GM18517 (cell line): Measurements from ENCODE around the gene SHROOM3.
"Not testable (repeated sequence)": the region's sequence is repeated elsewhere in the genome, so short reads cannot be mapped to it uniquely, and the experiment has no call there.

Source experiments
- ATAC-seq: cut with Tn5 transposase; IDR thresholded peaks from one replicate; pipeline ENCODE4 v1.9.1; 2021; ENCODE audit warnings: mild to moderate bottlenecking, moderate library complexity; ENCODE audit not compliant: unreplicated experiment

SHROOM3 gene

GRCh38 chr4:76434901-76435527 lies at the start of gene SHROOM3:
TSS of gene SHROOM3 (plus strand) at chr4:76435229. CDS start at chr4:76436053, 824 bp downstream.
- no peak for ATAC-seq

GRCh38 chr4:76385974-76386373 lies 49.1 kb upstream of the SHROOM3 start:
- ATAC-seq: no peak

GRCh38 chr4:76386566-76387305 lies 48.3 kb upstream of the SHROOM3 start:
- ATAC-seq: no peak

- ATAC-seq: no peak
Measured at GRCh38 chr4:76388160-76388908, 46.7 kb upstream of the SHROOM3 start.

GRCh38 chr4:76401654-76402053 lies 33.4 kb upstream of the SHROOM3 start:
- no peak for ATAC-seq

GRCh38 chr4:76406081-76406480 lies 28.9 kb upstream of the SHROOM3 start:
- ATAC-seq: no peak

- no peak for ATAC-seq
Measured at GRCh38 chr4:76407440-76408119, 27.4 kb upstream of the SHROOM3 start.

- no peak for ATAC-seq
Measured at GRCh38 chr4:76410636-76411035, 24.4 kb upstream of the SHROOM3 start.

GRCh38 chr4:76420188-76420761 lies 14.8 kb upstream of the SHROOM3 start:
- ATAC-seq: no peak

GRCh38 chr4:76420762-76421581 lies 14.1 kb upstream of the SHROOM3 start, which contains the start of gene CCDC158:
TSS of gene CCDC158 (minus strand) at chr4:76421141. CDS start at chr4:76403207, 17,934 bp downstream.
- ATAC-seq: no peak

- ATAC-seq: not testable (repeated sequence)
Measured at GRCh38 chr4:76423159-76423558, 11.9 kb upstream of the SHROOM3 start.

- ATAC-seq: no peak
Measured at GRCh38 chr4:76426272-76426671, 8.8 kb upstream of the SHROOM3 start.

GRCh38 chr4:76429636-76430035 lies 5.4 kb upstream of the SHROOM3 start:
- ATAC-seq: no peak

GRCh38 chr4:76430519-76431388 lies 4.3 kb upstream of the SHROOM3 start:
- no peak for ATAC-seq

- no peak for ATAC-seq
Measured at GRCh38 chr4:76435528-76436319, 695 bp downstream of the SHROOM3 start.

- no peak for ATAC-seq
Measured at GRCh38 chr4:76439491-76439890, 4.5 kb downstream of the SHROOM3 start.

- no peak for ATAC-seq
Measured at GRCh38 chr4:76441881-76442280, 6.9 kb downstream of the SHROOM3 start.

GRCh38 chr4:76442807-76443206 lies 7.8 kb downstream of the SHROOM3 start:
- no peak for ATAC-seq
